H1 (cell line): ENCODE results near the gene CLIC3. TPM values are rescaled to one million over a fixed set of nuclear protein-coding genes. Genes with fewer than 3 reads are reported as not detected.

Experiments
- CTCF ChIA-PET: fragments of 300-600 bp; sonication (Branson Sonifier 250); formaldehyde crosslinking; loops from one replicate; lab custom pipeline; 2021; ENCODE audit not compliant: partially characterized antibody; lab: Charles Lee
- POLR2A ChIA-PET: fragments of 300-600 bp; sonication (Branson Sonifier 250); formaldehyde crosslinking; loops from one replicate; lab custom pipeline; 2021; ENCODE audit warnings: inconsistent platforms; ENCODE audit not compliant: partially characterized antibody; lab: Charles Lee
- DNase-seq, 2 experiments: peaks; one replicate each; pipeline versions ENCODE4 v3.0.0 to v3.0.0-alpha.2; 2010 to 2022; ENCODE audit warnings: low spot score in 2 of 2, low read depth in 1 of 2, mixed read lengths in 1 of 2
- FAIRE-seq: peaks from 2 replicates; lab custom pipeline; 2011; peaks lifted over from hg19 to GRCh38; lab: Jason Lieb, UNC
- H2AFZ ChIP-seq: 2 replicates; pipeline ENCODE4 v1.8.1; 2012; ENCODE audit warnings: low read length, inconsistent platforms
- H2AK5ac ChIP-seq: 2 replicates; pipeline ENCODE4 v1.6.1; 2013; ENCODE audit warnings: low read depth, low read length
- H2BK120ac ChIP-seq: replicated peaks from 2 replicates; pipeline ENCODE3; 2013; ENCODE audit warnings: low read depth, low read length, inconsistent platforms
- H2BK12ac ChIP-seq: 2 replicates; pipeline ENCODE4 v1.6.1; 2013; ENCODE audit warnings: low read depth, low read length
- H2BK15ac ChIP-seq: 2 replicates; pipeline ENCODE4 v1.6.1; 2013; ENCODE audit warnings: low read length
- H2BK20ac ChIP-seq: 2 replicates; pipeline ENCODE4 v1.6.1; 2013; ENCODE audit warnings: low read length
- H2BK5ac ChIP-seq: 2 replicates; pipeline ENCODE4 v1.6.1; 2013; ENCODE audit warnings: low read depth, low read length
- H3K14ac ChIP-seq: 2 replicates; pipeline ENCODE4 v1.6.1; 2013; ENCODE audit warnings: inconsistent platforms; ENCODE audit not compliant: insufficient read length
- H3K18ac ChIP-seq: 2 replicates; pipeline ENCODE4 v1.6.1; 2013; ENCODE audit warnings: low read length; ENCODE audit errors: extremely low read depth
- H3K23ac ChIP-seq: 2 replicates; pipeline ENCODE4 v1.6.1; 2013; ENCODE audit warnings: inconsistent platforms; ENCODE audit not compliant: insufficient read length
- H3K23me2 ChIP-seq: 2 replicates; pipeline ENCODE4 v1.6.1; 2013; ENCODE audit warnings: low read depth, low read length
- H3K27ac ChIP-seq: 2 replicates; pipeline ENCODE4 v1.6.1; 2011; ENCODE audit warnings: low read depth, low read length, inconsistent platforms
- H3K27me3 ChIP-seq, 4 experiments: replicated peaks in 1 of 4; 1 replicate in 1 of 4; 2 replicates in 3 of 4; pipeline versions ENCODE4 v1.6.1 to v1.8.1; 2011 to 2013; ENCODE audit warnings: low read length in 3 of 4, mild to moderate bottlenecking in 3 of 4, inconsistent platforms in 2 of 4, mixed read lengths in 2 of 4, moderate library complexity in 1 of 4; ENCODE audit not compliant: control insufficient read depth in 3 of 4, insufficient read depth in 3 of 4; ENCODE audit errors: extremely low read depth in 1 of 4
- H3K36me3 ChIP-seq, 4 experiments: 2 replicates each; pipeline versions ENCODE4 v1.6.1 to v1.8.1; 2011 to 2013; ENCODE audit warnings: mild to moderate bottlenecking in 4 of 4, low read length in 3 of 4, moderate library complexity in 2 of 4, control low read depth in 1 of 4, inconsistent platforms in 1 of 4; ENCODE audit not compliant: insufficient read depth in 4 of 4, control insufficient read depth in 2 of 4
- H3K4ac ChIP-seq: replicated peaks from 2 replicates; pipeline ENCODE3; 2013; ENCODE audit warnings: low read length, low read depth, mixed read lengths, inconsistent platforms; ENCODE audit not compliant: insufficient read length
- H3K4me1 ChIP-seq, 4 experiments: replicated peaks in 1 of 4; 1 replicate in 1 of 4; 2 replicates in 3 of 4; pipeline versions ENCODE4 v1.6.1 to v1.8.1; 2011 to 2013; ENCODE audit warnings: low read length in 3 of 4, inconsistent platforms in 2 of 4, mixed read lengths in 1 of 4; ENCODE audit not compliant: insufficient read depth in 4 of 4, control insufficient read depth in 3 of 4
- H3K4me2 ChIP-seq, 2 experiments: 2 replicates each; pipeline versions ENCODE4 v1.6.1 to v1.8.1; 2011 to 2013; ENCODE audit warnings: low read depth in 2 of 2, low read length in 2 of 2, control low read depth in 1 of 2, inconsistent platforms in 1 of 2, mild to moderate bottlenecking in 1 of 2; ENCODE audit not compliant: insufficient read depth in 1 of 2
- H3K4me3 ChIP-seq, 4 experiments: fragments of 200-600, 300-600 bp in 1 of 4; sonication (generic), shearing (Covaris generic), sonication (Bioruptor Twin) in 1 of 4; 2 replicates each; pipeline versions ENCODE4 v1.5.1 to v1.8.1; 2011 to 2016; ENCODE audit warnings: low read length in 4 of 4, low read depth in 3 of 4, control low read depth in 2 of 4, inconsistent platforms in 2 of 4, mild to moderate bottlenecking in 2 of 4, mixed read lengths in 1 of 4, moderate library complexity in 1 of 4; ENCODE audit not compliant: insufficient read depth in 2 of 4; ENCODE audit errors: extremely low read depth in 1 of 4
- H3K56ac ChIP-seq: replicated peaks from 2 replicates; pipeline ENCODE3; 2013; ENCODE audit warnings: low read depth, mild to moderate bottlenecking, mixed read lengths, low read length, inconsistent platforms; ENCODE audit not compliant: insufficient read length
- H3K79me1 ChIP-seq: 2 replicates; pipeline ENCODE4 v1.6.1; 2013; ENCODE audit warnings: low read depth, low read length, control low read depth
- H3K79me2 ChIP-seq, 2 experiments: 2 replicates each; pipeline versions ENCODE4 v1.6.1 to v1.8.1; 2012 to 2013; ENCODE audit warnings: low read length in 2 of 2, mild to moderate bottlenecking in 2 of 2, inconsistent platforms in 1 of 2; ENCODE audit not compliant: insufficient read depth in 2 of 2, control insufficient read depth in 1 of 2
- H3K9ac ChIP-seq, 4 experiments: replicated peaks in 1 of 4; 1 replicate in 1 of 4; 2 replicates in 3 of 4; pipeline versions ENCODE4 v1.6.1 to v1.8.1; 2011 to 2013; ENCODE audit warnings: low read depth in 3 of 4, low read length in 3 of 4, control low read depth in 2 of 4, mild to moderate bottlenecking in 2 of 4, moderate library complexity in 2 of 4, inconsistent platforms in 1 of 4; ENCODE audit errors: extremely low read depth in 1 of 4
- H3K9me3 ChIP-seq, 2 experiments: 2 replicates each; pipeline versions ENCODE4 v1.6.1 to v1.8.1; 2012 to 2013; ENCODE audit warnings: mild to moderate bottlenecking in 2 of 2, moderate library complexity in 2 of 2, control low read depth in 1 of 2, inconsistent platforms in 1 of 2, low read depth in 1 of 2, low read length in 1 of 2, mixed read lengths in 1 of 2; ENCODE audit not compliant: insufficient read depth in 2 of 2
- H4K20me1 ChIP-seq, 2 experiments: replicated peaks in 1 of 2; 2 replicates each; pipeline versions ENCODE3 to v1.8.1; 2011 to 2013; ENCODE audit warnings: inconsistent platforms in 2 of 2, low read length in 2 of 2, mild to moderate bottlenecking in 1 of 2; ENCODE audit not compliant: insufficient read depth in 2 of 2, control insufficient read depth in 1 of 2
- H4K5ac ChIP-seq: 2 replicates; pipeline ENCODE4 v1.6.1; 2013; ENCODE audit warnings: low read length, low read depth, mixed read lengths, inconsistent platforms; ENCODE audit not compliant: insufficient read length
- H4K8ac ChIP-seq: 2 replicates; pipeline ENCODE4 v1.8.0; 2013; ENCODE audit warnings: mild to moderate bottlenecking, moderate library complexity, low read length, inconsistent platforms; ENCODE audit not compliant: insufficient read depth; ENCODE audit errors: extremely low read depth
- H4K91ac ChIP-seq: replicated peaks from 2 replicates; pipeline ENCODE3; 2013; ENCODE audit warnings: low read length, mixed read lengths, inconsistent platforms; ENCODE audit not compliant: insufficient read length
- GABPA ChIP-seq: IDR thresholded peaks from 2 replicates; pipeline ENCODE4 v1.6.1; 2011; ENCODE audit warnings: mild to moderate bottlenecking, low read length, moderate library complexity, borderline replicate concordance; ENCODE audit not compliant: insufficient read depth
- HDAC6 ChIP-seq: IDR thresholded peaks from one replicate; pipeline ENCODE4 v1.7.1; 2012; ENCODE audit warnings: low read depth, mild to moderate bottlenecking, inconsistent platforms, low read length, moderate library complexity
- KDM1A ChIP-seq: fragments of 200-600, 300-600 bp; sonication (generic); IDR thresholded peaks from 2 replicates; pipeline ENCODE4 v1.7.1; 2016; ENCODE audit warnings: mild to moderate bottlenecking, low read length, borderline replicate concordance
- MAFK ChIP-seq: IDR thresholded peaks from 2 replicates; pipeline ENCODE4 v1.6.1; 2012; ENCODE audit warnings: low read depth, mild to moderate bottlenecking, improper control_type of control experiment, low read length
- RBBP5 ChIP-seq: IDR thresholded peaks from 2 replicates; pipeline ENCODE4 v1.7.1; 2012; ENCODE audit warnings: low read depth, mild to moderate bottlenecking, inconsistent platforms, low read length, moderate library complexity, borderline replicate concordance
- RXRA ChIP-seq: IDR thresholded peaks from 2 replicates; pipeline ENCODE4 v1.6.1; 2011; ENCODE audit warnings: low read depth, mild to moderate bottlenecking, low read length, moderate library complexity; ENCODE audit not compliant: insufficient read depth
- TAF7 ChIP-seq: optimal IDR thresholded peaks from 2 replicates; pipeline ENCODE3; 2011; ENCODE audit warnings: low read depth, mild to moderate bottlenecking, inconsistent platforms, low read length, moderate library complexity, borderline replicate concordance
- ZNF274 ChIP-seq: IDR thresholded peaks from 2 replicates; pipeline ENCODE4 v1.7.0; 2012; ENCODE audit warnings: low read length, borderline replicate concordance; ENCODE audit errors: extremely low read depth
- WGBS, 2 experiments: shearing (Covaris generic) in 1 of 2; methylation state at CpG; one replicate each; pipeline versions ENCODE4 v1.1.6 to v1.1.7; 2013 to 2015; ENCODE audit warnings: low lambda C conversion rate in 2 of 2, mixed read lengths in 2 of 2, inconsistent platforms in 1 of 2, low coverage in 1 of 2, missing lambda C conversion rate in 1 of 2; ENCODE audit not compliant: insufficient replicate concordance in 2 of 2, insufficient coverage in 1 of 2, insufficient read length in 1 of 2; ENCODE audit errors: extremely low coverage in 1 of 2, missing lambda C conversion rate in 1 of 2; 5-methylcytosine and 5-hydroxymethylcytosine counted together
- polyA plus RNA-seq, 7 experiments: library from polyadenylated mRNA; depleted of rRNA in 3 of 7; stranded (reverse) in 5 of 7; unstranded in 2 of 7; fragments of >200 nt in 5 of 7; fragments of 200-250 nt in 2 of 7; gene quantifications; 1 replicate in 5 of 7; 2 replicates in 1 of 7; 4 replicates in 1 of 7; pipeline versions ENCODE4 v1.2.1 to v1.2.3, GENCODE V29; 2011 to 2013; ENCODE audit warnings: missing spikeins in 2 of 7, mixed read lengths in 2 of 7
- total RNA-seq: library from RNA; stranded (reverse); fragmentation: NEBNext Ultra II Directional; extraction: Animal tissue kit (Norgen Biotek cat#: 25700); gene quantifications from 2 replicates; pipeline ENCODE4 v1.2.1, GENCODE V29; 2021
- TF ChIP-seq, protein P1 (sequence below): IDR thresholded peaks from 2 replicates; pipeline ENCODE4 v1.6.1; 2012; ENCODE audit warnings: inconsistent platforms
- TF ChIP-seq, protein P2 (sequence below): IDR thresholded peaks from 2 replicates; pipeline ENCODE4 v1.6.1; 2011; ENCODE audit warnings: low read length, improper control_type of control experiment

CLIC3 gene
- total and polyA plus RNA-seq, 2 of the 8 experiments (the other 6 are each of a cell fraction or from before 2014, with no cell fraction given), result 0.12 TPM; not detected in 1

DNA sequence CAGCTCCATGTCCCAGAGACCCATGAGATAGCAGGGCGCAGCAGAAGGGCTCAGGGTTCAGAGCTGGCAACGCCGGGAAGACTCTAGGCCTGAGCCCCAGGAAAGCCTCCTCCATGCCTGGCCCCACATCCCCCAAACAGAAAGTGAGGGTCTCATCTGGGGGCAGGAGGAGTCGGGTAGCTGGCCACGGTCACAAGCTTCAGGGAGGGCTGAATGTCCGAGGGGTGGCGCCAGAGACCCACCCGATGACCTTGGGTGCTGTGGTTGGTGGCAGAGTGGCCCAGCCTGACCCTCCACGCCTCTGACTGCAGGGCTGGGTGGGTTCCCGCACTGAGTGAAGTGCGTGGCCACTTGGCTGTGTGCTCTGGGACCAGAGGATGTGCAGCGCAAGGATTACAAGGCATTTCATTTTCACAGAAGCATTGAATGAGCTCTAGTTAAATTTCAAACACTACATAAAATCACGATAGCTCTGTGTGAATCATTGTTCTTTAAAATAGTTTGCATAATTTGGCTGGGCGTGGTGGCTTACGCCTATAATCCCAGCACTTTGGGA, 48.3 kb downstream of the CLIC3 start:
- CTCF ChIA-PET, result interaction anchor here (0.6 to 4.4 kb wide), 54 partner anchors 11 to 496 kb away, joined by 3 to 63 read pairs (median 4); partner anchors contain the start of genes ABCA2, AJM1, CLIC3 and FUT7
- 62% methylated on average over 15 of the region's 15 CpGs; no CpG with 5 or more reads in 1 of the 2 experiments for WGBS, 2 experiments
- Histone ChIP-seq H4K20me1 (peaks cover 3 to 5% of the 10 kb centered on the region in 2 experiments), H3K4me3 (no peak overlapping the region), H2AK5ac (no peak overlapping the region), H3K36me3 (0 out of 8 replicates have a peak, but pooled peaks cover 0 to under 1% (median 0%) of the 10 kb centered on the region in 4 experiments), H4K91ac (peak overlapping the region; percentile 72), H2BK15ac (0 out of 2 replicates have a peak overlapping the region, but pooled peaks have one; percentile 81), H2BK12ac (peak overlapping the region; percentile 17; the same call in 1 of the 2 replicates), H2BK5ac (peak overlapping the region; percentile 78; the same call in 1 of the 2 replicates), H3K9ac (no peak overlapping the region), H3K9me3 (no peaks in the 10 kb centered on the region), H2BK20ac (no peak overlapping the region), H3K4ac (no peak overlapping the region), H2BK120ac (no peak overlapping the region), H2AFZ (no peak overlapping the region), H3K18ac (no peak overlapping the region), H3K4me2 (no peak overlapping the region), H3K23me2 (peaks cover 8% of the 10 kb centered on the region; the same call in 1 of the 2 replicates), H3K14ac (no peak overlapping the region), H3K79me2 (peaks cover 0 to 3% of the 10 kb centered on the region in 2 experiments; a peak in 1 of 4 replicates), H4K5ac (no peak overlapping the region), H3K56ac (no peak overlapping the region), H3K27me3 (no peaks in the 10 kb centered on the region), H4K8ac (no peak overlapping the region), H3K23ac (no peak overlapping the region), H3K4me1 (peaks cover 0 to 25% (median 16%) of the 10 kb centered on the region in 4 experiments; a peak in 5 of 7 replicates), H3K79me1 (no peaks in the 10 kb centered on the region), H3K27ac (no peak overlapping the region)
- DNase-seq (peak in 1 of 2 experiments; percentile 82), FAIRE-seq (peak; percentile 13)
- POLR2A ChIA-PET, result interaction anchor here (1.0 to 1.3 kb wide), 5 partner anchors 34 to 222 kb away, joined by 3 to 5 read pairs (median 3); no protein-coding TSS in a partner anchor
- TF ChIP-seq TAF7 (no peak), RBBP5 (no peak), RXRA (no peak), KDM1A (no peak), MAFK (no peak), HDAC6 (no peak), ZNF274 (no peak), GABPA (peak; percentile 76; the same call in 1 of the 2 replicates)
- TF ChIP-seq, protein P1, sequence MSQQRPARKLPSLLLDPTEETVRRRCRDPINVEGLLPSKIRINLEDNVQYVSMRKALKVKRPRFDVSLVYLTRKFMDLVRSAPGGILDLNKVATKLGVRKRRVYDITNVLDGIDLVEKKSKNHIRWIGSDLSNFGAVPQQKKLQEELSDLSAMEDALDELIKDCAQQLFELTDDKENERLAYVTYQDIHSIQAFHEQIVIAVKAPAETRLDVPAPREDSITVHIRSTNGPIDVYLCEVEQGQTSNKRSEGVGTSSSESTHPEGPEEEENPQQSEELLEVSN, result no peak
- TF ChIP-seq, protein P2, sequence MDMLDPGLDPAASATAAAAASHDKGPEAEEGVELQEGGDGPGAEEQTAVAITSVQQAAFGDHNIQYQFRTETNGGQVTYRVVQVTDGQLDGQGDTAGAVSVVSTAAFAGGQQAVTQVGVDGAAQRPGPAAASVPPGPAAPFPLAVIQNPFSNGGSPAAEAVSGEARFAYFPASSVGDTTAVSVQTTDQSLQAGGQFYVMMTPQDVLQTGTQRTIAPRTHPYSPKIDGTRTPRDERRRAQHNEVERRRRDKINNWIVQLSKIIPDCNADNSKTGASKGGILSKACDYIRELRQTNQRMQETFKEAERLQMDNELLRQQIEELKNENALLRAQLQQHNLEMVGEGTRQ, result no peak
